HG03439 (cell line): ENCODE results near the gene ATP8B3.
"Not testable (repeated sequence)": the region's sequence is repeated elsewhere in the genome, so short reads cannot be mapped to it uniquely, and the experiment has no call there.

Source experiments
- ATAC-seq: cut with Tn5 transposase; IDR thresholded peaks from one replicate; pipeline ENCODE4 v1.9.1; 2021; ENCODE audit warnings: mild to moderate bottlenecking, moderate library complexity; ENCODE audit not compliant: unreplicated experiment

The ATP8B3 gene

DNA sequence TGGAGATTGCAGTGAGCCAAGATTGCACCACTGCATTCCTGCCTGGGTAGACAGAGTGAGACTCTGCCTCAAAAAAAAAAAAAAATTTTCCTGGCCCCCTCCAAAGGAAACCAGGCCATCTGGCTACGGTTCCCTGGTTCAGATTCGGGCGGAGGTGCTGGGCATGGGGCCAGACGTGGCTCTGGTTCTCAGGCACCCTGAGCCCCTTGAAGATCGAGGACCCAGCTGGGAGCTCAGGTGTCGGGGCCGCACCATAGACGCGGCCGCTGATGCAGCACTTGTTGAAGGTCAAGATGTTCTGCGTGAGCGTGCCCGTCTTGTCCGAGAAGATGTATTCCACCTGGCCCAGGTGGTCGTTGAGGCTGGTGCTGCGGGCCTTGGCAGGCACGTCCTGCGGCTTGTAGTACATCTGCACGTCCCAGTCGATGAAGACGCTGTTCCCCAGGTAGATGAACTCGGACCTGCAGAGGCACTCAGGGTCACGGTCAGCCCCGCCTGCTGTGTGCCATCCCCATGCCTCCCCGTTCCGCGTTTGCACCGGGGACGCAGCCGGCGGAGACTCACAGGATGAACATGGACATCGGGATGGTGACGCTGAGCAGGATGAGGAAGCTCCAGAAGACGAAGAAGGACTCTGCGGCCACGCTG, 12.3 kb downstream of the ATP8B3 start:
- no peak for ATAC-seq

GRCh38 chr19:1797313-1797712, 14.8 kb downstream of the ATP8B3 start:
- ATAC-seq, result not testable (repeated sequence)

DNA sequence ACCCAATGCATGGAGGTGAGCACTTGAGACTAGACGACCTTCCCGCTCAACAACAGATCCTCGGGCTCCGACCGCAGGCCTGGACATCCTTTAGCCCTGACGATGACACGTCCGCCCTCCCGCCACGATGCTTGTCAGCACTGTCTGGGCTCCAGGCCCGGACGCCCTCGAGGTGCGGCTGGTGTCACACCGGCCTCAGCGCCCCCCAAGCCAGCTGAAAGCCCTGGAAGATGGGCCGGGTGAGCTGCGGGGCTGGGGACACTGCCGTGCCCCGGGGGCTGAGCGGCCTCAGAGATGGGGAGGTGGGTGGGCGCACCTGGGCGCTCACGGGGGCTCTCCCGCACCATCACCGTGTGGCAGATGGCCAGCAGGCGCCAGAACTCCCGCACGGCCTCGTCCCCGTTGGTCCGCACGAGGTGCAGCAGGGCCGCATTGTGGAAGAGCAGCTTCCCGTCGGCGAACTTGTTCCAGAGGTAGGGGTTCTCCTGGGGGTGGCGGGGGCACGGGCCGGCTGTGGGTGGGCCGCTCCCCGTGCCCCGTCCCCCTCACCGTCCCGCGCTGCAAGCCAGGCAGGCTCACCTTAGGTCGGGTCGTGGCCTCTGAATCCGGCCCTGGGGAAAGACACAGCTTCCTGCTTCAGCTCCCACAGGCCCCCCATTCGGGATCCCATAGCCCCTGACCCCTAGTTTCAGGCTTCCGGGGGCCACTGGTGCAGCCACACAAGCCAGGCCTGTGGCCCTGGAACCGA, 15.5 kb downstream of the ATP8B3 start:
- ATAC-seq, result no peak

DNA sequence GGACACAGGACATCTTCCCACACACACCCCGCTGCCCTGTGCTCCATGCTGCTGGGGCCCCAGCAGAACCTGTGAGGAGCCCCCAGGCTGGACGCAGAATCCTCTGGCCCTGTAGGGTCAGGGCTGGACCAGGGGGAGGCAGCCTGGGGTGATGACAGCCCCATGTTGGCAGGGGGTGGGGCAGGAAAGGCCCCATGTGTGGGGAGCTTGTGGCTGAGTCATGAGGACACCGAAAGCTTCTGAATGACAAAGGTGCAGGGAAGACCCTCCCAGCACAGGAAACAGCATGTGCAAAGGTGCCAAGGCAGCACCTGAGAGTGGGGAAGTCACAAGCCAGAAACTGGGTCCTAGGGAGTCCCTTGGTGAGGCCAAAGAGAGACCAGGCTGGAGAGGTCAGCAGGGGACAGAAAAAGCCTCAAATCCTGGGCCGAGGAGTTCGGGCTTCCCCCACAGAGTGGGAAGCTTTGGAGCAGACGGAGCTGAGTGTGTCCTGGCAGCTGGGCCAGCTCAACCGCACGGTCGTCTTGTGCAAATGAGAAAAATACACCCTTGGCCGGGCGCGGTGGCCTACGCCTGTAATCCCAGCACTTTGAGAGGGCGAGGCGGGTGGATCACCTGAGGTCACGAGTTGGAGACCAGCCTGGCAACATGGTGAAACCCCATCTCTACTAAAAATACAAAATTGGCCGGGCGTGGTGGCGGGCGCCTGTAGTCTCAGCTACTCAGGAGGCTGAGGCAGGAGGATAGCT, 17.5 kb downstream of the ATP8B3 start:
- no peak for ATAC-seq

DNA sequence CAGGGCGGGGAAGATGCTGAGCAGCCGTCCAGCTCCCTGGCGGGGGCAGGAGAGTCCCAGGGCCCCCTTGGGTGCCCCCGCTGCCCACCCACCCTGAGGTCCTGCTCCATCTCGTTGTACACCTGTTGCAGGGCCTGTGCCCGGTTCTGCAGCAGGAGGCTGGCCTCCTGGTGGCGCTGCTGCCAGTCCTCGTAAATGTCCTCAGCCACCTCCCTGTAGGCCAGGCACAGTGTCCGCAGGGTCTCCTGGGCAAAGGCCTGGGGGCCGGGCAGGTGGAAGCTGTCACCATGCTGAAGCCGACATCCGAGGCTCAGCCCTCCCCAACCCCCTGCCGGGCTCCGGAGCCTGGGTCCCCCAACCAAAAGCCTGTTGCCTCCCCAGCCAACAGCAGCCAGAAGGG, 20.2 kb downstream of the ATP8B3 start:
- ATAC-seq, result no peak

DNA sequence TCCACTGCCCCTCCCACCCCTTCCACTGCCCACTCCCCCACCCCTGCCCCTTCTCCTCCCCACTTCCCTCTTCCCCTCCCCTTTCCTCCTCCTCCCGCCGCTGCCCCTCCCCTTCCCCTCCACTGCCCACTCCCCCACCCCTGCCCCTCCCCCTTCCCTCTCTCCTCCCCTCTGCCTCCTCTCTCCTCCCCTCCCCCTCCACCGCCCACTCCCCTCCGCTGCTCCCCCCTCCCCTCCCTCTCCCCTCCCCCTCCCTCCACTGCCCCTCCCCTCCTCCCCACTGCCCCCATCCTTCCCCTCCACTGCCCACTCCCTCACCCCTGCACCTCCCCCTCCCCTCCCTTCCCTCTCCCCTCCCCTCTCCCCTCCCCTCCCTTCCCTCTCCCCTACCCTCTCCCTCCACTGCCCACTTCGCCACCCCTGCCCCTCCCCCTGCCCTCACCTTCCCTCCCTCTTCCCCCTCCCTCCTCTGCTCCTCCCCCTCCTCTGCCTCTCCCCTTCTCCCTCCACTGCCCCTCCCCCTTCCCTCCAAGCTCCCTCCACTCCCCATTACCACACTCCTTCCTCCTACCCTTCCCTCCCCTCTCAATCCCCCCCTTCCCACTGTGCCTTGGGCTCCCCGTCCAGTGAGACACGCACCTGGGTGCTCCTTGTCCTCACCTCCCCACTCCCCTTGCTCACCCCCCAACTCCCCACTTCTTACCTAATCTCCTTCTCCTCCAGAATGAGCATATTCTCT, 21.9 kb downstream of the ATP8B3 start:
- no peak for ATAC-seq

GRCh38 chr19:1789261-1790041, 22.6 kb downstream of the ATP8B3 start:
- ATAC-seq, result no peak

DNA sequence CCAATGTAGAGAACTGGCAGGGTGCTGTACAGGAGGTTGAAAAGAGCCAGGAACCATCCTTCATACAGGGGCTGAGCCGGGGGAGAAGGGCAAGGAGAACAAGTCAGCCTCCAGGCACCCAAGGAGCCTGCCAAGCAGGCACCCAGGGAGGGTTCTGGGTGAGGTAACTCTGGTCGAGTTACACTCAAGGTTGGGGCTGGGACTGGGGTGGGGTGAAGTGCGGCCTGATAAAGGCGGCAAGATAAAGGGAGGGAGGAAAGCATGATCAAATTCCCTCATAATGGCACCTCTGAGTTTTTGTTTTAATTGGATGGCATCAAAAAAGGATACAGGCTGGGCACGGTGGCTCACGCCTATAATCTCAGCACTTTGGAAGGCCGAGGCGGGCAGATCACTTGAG, 25.0 kb downstream of the ATP8B3 start:
- no peak for ATAC-seq

DNA sequence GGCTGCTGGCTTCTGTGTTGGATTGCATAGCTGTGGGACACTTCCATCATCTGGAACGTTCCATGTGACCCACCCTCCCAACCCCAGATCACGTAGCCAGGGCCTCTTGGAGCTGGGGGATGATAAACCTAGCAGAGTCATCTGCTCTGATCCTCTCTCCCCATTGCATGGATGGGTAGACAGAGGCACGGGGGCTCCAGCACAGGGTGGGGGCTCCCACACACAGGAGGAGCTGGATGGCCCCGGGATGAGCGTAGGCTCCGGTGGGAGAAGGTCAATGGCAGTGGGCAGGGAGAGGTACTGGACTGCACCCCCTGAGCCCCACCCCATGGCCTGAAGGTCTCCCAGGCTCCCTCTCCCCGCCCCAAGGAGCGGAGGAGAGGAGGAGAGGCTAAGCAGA, 25.4 kb downstream of the ATP8B3 start:
- ATAC-seq, result no peak

GRCh38 chr19:1785310-1785709, 26.8 kb downstream of the ATP8B3 start:
- no peak for ATAC-seq

- no peak for ATAC-seq
Observed at GRCh38 chr19:1783874-1784273, 28.2 kb downstream of the ATP8B3 start.

- no peak for ATAC-seq
Observed at GRCh38 chr19:1783354-1783753, 28.7 kb downstream of the ATP8B3 start.

DNA sequence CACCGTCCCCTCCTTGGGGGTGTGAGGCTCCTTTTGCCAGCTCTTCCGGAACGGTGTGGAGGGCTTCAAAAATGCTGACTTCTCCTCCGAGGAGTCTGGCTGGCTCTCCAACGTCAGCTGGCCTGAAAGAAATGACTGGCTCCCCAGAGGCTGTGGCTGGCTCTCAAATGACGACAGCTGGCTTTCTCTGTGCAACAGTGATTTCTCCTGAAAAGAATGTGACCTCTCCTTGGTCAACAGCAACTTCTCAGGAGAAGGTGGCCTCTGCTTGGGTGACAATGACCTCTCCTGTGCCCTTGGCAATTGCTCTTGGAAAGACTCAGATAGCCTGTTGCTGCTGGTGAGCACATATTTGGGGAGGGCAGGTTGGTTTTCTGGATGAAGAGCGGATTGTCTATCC, 29.6 kb downstream of the ATP8B3 start:
- no peak for ATAC-seq

DNA sequence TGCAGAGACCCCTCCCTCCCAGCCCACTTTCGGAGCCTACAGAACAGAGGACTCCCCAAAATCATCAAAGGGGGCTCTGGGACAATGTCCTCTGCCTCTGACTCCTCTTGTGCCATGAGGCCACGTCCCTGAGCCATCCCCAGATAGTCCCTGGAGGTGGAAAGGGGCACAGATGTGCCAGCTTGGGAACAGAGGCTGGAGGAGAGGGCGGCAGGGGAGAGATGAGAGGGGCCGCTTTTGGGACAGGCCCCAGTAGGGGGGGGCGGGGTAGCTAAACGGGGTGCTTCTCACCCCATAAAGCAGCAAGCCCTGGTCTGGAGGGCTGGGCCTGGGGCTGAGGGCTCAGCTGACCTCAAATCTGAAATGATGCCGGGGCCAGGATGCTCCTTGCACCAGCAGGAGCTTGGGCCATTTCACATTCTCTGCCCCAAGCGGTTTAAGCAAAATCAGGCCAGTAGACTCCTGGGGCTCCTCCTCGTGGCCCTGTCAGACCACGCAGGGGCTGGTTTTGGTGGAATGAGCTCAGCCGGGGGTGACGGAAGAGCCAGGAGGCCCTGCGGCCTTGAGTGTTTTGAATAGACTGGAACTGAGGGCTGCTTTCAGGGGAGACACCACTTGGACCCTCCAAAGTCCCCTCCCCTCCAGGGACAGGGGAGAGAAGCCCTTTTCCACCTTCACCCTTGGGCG, 31.7 kb downstream of the ATP8B3 start:
- no peak for ATAC-seq

DNA sequence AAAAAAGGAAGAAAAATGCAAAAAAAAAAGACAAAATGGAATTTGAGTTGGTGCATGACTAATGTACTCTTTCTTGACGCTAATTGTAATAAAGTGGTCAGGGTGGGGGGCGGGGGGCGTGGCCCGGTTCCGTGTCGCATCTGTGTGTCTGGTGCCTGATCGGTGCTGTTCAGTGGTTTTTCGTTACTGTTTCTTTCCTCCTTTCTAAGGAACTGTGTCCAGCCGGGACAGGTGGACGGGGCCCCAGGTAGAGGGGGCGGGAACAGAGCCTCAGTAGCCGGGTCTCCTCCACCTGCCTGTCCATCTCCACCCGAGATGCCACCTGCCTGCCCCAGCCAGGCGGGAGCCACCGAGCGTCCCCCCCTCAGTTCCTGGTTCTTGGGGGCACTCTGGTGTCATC, 32.5 kb downstream of the ATP8B3 start:
- ATAC-seq, result no peak

DNA sequence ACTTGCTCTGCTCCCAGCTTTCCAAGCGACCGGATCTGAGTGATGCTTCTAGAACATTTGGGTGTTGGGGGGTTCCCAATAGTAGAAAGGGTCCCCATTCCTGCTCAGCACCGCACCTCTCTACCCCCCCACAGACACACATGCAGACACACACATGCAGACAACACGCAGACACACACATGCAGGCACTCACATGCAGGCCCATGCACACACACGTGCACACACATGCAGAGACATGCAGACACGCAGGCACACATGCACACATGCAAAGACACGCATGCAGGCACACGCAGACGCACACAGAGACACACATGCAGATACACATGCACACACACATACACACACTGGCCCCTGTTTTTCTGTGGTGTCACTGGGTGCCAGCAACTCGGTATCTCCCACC, 34.9 kb downstream of the ATP8B3 start:
- no peak for ATAC-seq

GRCh38 chr19:1776606-1777147, 35.4 kb downstream of the ATP8B3 start:
- ATAC-seq, result no peak

- ATAC-seq, result no peak
Observed at GRCh38 chr19:1775951-1776605, 36.0 kb downstream of the ATP8B3 start.
